Stimulated activated CD4-positive, alpha-beta T cell treated with anti-CD3 and anti-CD28 coated beads, TNF-alpha, amount 100 ng/mL, for 48 hours (primary cell): Measurements from ENCODE around the gene EPDR1.

ENCODE experiments used
- DNase-seq, 3 donors: peaks; one replicate each; pipeline ENCODE4 v3.0.0-alpha.2; 2020; ENCODE audit warnings: low read depth in 3 of 3

EPDR1 gene

GRCh38 chr7:37920305-37920848, at the start of gene EPDR1:
EPDR1 (plus strand) TSS chr7:37920640; CDS start chr7:37920940, 300 bp downstream.
- DNase-seq: no peak

- DNase-seq: no peak
Observed at GRCh38 chr7:37882086-37882485, 38.4 kb upstream of the EPDR1 start.

- no peak for DNase-seq
Observed at GRCh38 chr7:37893359-37893758, 27.1 kb upstream of the EPDR1 start.

- DNase-seq: no peak
Observed at GRCh38 chr7:37894671-37895070, 25.8 kb upstream of the EPDR1 start.

- no peak for DNase-seq
Observed at GRCh38 chr7:37899712-37900247, 20.7 kb upstream of the EPDR1 start.

- no peak for DNase-seq
Observed at GRCh38 chr7:37901236-37901827, 19.1 kb upstream of the EPDR1 start.

- no peak for DNase-seq
Observed at GRCh38 chr7:37901890-37902524, 18.4 kb upstream of the EPDR1 start.

- DNase-seq: no peak
Observed at GRCh38 chr7:37908221-37908788, 12.1 kb upstream of the EPDR1 start.

- DNase-seq: no peak
Observed at GRCh38 chr7:37912756-37913155, 7.7 kb upstream of the EPDR1 start.

GRCh38 chr7:37915438-37915837, 5.0 kb upstream of the EPDR1 start:
- no peak for DNase-seq

- no peak for DNase-seq
Observed at GRCh38 chr7:37916017-37916672, 4.3 kb upstream of the EPDR1 start.

GRCh38 chr7:37916673-37917660, 3.5 kb upstream of the EPDR1 start, which contains the start of gene SFRP4:
SFRP4 (minus strand) TSS chr7:37916817; CDS start chr7:37916537, 280 bp downstream.
- DNase-seq: no peak

- DNase-seq: no peak
Observed at GRCh38 chr7:37918526-37918925, 1.9 kb upstream of the EPDR1 start.

- no peak for DNase-seq
Observed at GRCh38 chr7:37920849-37921805, 687 bp downstream of the EPDR1 start.

GRCh38 chr7:37921876-37922275, 1.4 kb downstream of the EPDR1 start:
- no peak for DNase-seq

GRCh38 chr7:37923996-37924395, 3.6 kb downstream of the EPDR1 start:
- DNase-seq: no peak

GRCh38 chr7:37924491-37925041, 4.1 kb downstream of the EPDR1 start:
- DNase-seq: no peak

- DNase-seq: no peak
Observed at GRCh38 chr7:37925620-37926019, 5.2 kb downstream of the EPDR1 start.

- DNase-seq: no peak
Observed at GRCh38 chr7:37927773-37928444, 7.5 kb downstream of the EPDR1 start.
